Prostate gland (tissue), 2 donors: ENCODE data around the gene SHISA5. TPM values are rescaled to one million over a fixed set of nuclear protein-coding genes. Genes with fewer than 3 reads are reported as not detected.

Source experiments
- DNase-seq: peaks from one replicate; pipeline ENCODE4 v3.0.0-alpha.2; 2019; ENCODE audit warnings: low spot score
- H3K27ac ChIP-seq, 2 donors: fragments of 200-600 bp; sonication (generic); 2 replicates each; pipeline ENCODE4 v1.5.1; 2017 to 2019
- H3K27me3 ChIP-seq: fragments of 200-600 bp; sonication (generic); replicated peaks from 2 replicates; pipeline ENCODE4 v1.5.1; 2019; ENCODE audit not compliant: insufficient read depth
- H3K36me3 ChIP-seq, 2 donors: fragments of 200-600 bp; sonication (generic); 1 replicate in 1 of 2; 2 replicates in 1 of 2; pipeline versions ENCODE4 v1.5.1 to v1.8.1; 2017 to 2019
- H3K4me1 ChIP-seq: fragments of 200-600 bp; sonication (generic); replicated peaks from 2 replicates; pipeline ENCODE4 v1.5.1; 2019
- H3K4me3 ChIP-seq, 2 donors: fragments of 200-600 bp; sonication (generic); 2 replicates each; pipeline ENCODE4 v1.5.1; 2017 to 2019
- H3K9me3 ChIP-seq: fragments of 200-600 bp; sonication (generic); 2 replicates; pipeline ENCODE4 v1.5.1; 2017
- CTCF ChIP-seq, 4 experiments: fragments of 200-600 bp in 2 of 4; fragments of 450-650 bp in 2 of 4; sonication (generic) in 2 of 4; IDR thresholded peaks; 1 replicate in 3 of 4; 2 replicates in 1 of 4; pipeline ENCODE4 v1.5.1; 2016 to 2019; ENCODE audit warnings: antibody characterized with exemption in 4 of 4, mild to moderate bottlenecking in 2 of 4, moderate library complexity in 2 of 4
- POLR2A ChIP-seq: fragments of 450-650 bp; IDR thresholded peaks from one replicate; pipeline ENCODE4 v1.6.1; 2016; ENCODE audit warnings: antibody characterized with exemption, mild to moderate bottlenecking
- POLR2AphosphoS5 ChIP-seq: sonication (generic); formaldehyde crosslinking; IDR thresholded peaks from one replicate; pipeline ENCODE4 v1.6.1; 2017; ENCODE audit warnings: antibody characterized with exemption
- WGBS: methylation state at CpG from one replicate; pipeline ENCODE4 v1.1.5; 2018; 5-methylcytosine and 5-hydroxymethylcytosine counted together
- intact Hi-C: fragments of 100-400 bp; cut with DNase I; formaldehyde crosslinking; loops from one replicate; pipeline ENCODE4 v1.14.2; 2022
- total RNA-seq, 2 donors: library from RNA; depleted of rRNA; stranded (reverse); fragments of >200 nt; gene quantifications; one replicate each; pipeline ENCODE4 v1.1.0, GENCODE V29; 2016

SHISA5 gene
- total RNA-seq, 2 donors from 2014 or later: 152 to 231 TPM

GRCh38 chr3:48456456-48456855, 47.5 kb downstream of the SHISA5 start:
- H3K4me3 ChIP-seq: no peak overlapping the region
- intact Hi-C loops: loop anchor here (10.0 kb wide), 1 partner anchor 158 kb away; no protein-coding TSS in a partner anchor
- H3K9me3 ChIP-seq: no peaks in the 10 kb centered on the region
- H3K36me3 ChIP-seq: peaks cover 0 to 4% of the 10 kb centered on the region in 2 donors
- no peaks in the 10 kb centered on the region for H3K27me3 ChIP-seq
- no peak for TF ChIP-seq CTCF (IDR thresholded peaks at IDR 0.05)
- no peak for TF ChIP-seq POLR2AphosphoS5
- no peak for TF ChIP-seq POLR2A
- H3K27ac ChIP-seq: no peak overlapping the region
- no peaks in the 10 kb centered on the region for H3K4me1 ChIP-seq
- 94% methylated on average over 1 of the region's 1 CpG for WGBS
- no peak for DNase-seq

GRCh38 chr3:48451270-48451669, 52.7 kb downstream of the SHISA5 start:
- no peaks in the 10 kb centered on the region for H3K27me3 ChIP-seq
- no peaks in the 10 kb centered on the region for H3K9me3 ChIP-seq
- no peak overlapping the region for H3K27ac ChIP-seq
- peaks cover 7% of the 10 kb centered on the region for H3K4me1 ChIP-seq
- H3K36me3 ChIP-seq: peaks cover 0 to 4% of the 10 kb centered on the region in 2 donors
- DNase-seq: no peak
- 95% methylated on average over 1 of the region's 1 CpG for WGBS
- TF ChIP-seq POLR2AphosphoS5 (no peak), CTCF (IDR thresholded peaks at IDR 0.05) (no peak), POLR2A (no peak)
- intact Hi-C loops: loop anchor here (10.0 kb wide), 1 partner anchor 164 kb away; no protein-coding TSS in a partner anchor
- no peak overlapping the region for H3K4me3 ChIP-seq

- peak within 1 kb of the TSS; percentile 85 to 88 for H3K27ac ChIP-seq
- H3K9me3 ChIP-seq: no peaks in the 10 kb centered on the region
- peak; percentile 89 for TF ChIP-seq POLR2A
- TF ChIP-seq POLR2AphosphoS5: peak; percentile 98
- TF ChIP-seq CTCF (IDR thresholded peaks at IDR 0.05): peak in 2 of 4 experiments; percentile 31 to 46
- peaks cover 7% of the 10 kb centered on the region for H3K4me1 ChIP-seq
- peak within 1 kb of the TSS; percentile 88 to 92 for H3K4me3 ChIP-seq
- H3K27me3 ChIP-seq: no peaks in the 10 kb centered on the region
- DNase-seq: peak; percentile 88
- under 1% methylated on average over 63 of the region's 91 CpGs for WGBS
- intact Hi-C loops: no loop called here
- H3K36me3 ChIP-seq: no peaks in the 10 kb centered on the region
Observed at GRCh38 chr3:48446425-48447193, 57.4 kb downstream of the SHISA5 start, which contains the start of gene ATRIP. TSS of gene ATRIP (plus strand) at chr3:48446737. CDS start at chr3:48446846, 109 bp downstream.

- H3K36me3 ChIP-seq: no peaks in the 10 kb centered on the region
- peak overlapping the region; percentile 85 to 88 for H3K27ac ChIP-seq
- peaks cover 7% of the 10 kb centered on the region for H3K4me1 ChIP-seq
- H3K9me3 ChIP-seq: no peaks in the 10 kb centered on the region
- DNase-seq: no peak
- intact Hi-C loops: no loop called here
- TF ChIP-seq CTCF (IDR thresholded peaks at IDR 0.05) (no peak), POLR2A (no peak), POLR2AphosphoS5 (no peak)
- H3K27me3 ChIP-seq: no peaks in the 10 kb centered on the region
- H3K4me3 ChIP-seq: peak overlapping the region; percentile 88 to 92
- 12% methylated on average over 6 of the region's 6 CpGs for WGBS
Observed at GRCh38 chr3:48446043-48446424, 57.9 kb downstream of the SHISA5 start.
